Upper lobe of right lung (tissue), 1 donor: ENCODE results near the gene RNF223. TPM values are rescaled to one million over a fixed set of nuclear protein-coding genes. Genes with fewer than 3 reads are reported as not detected.

Experiments used
- ATAC-seq: fragments of 200-7000 bp; cut with Tn5 transposase; one replicate; pipeline ENCODE4 v1.9.1; 2020; ENCODE audit warnings: mild to moderate bottlenecking, moderate library complexity
- DNase-seq: peaks from one replicate; pipeline ENCODE4 v3.0.0-alpha.2; 2020
- H3K27ac ChIP-seq: fragments of 200-600 bp; one replicate; pipeline ENCODE4 v1.8.0; 2022
- H3K27me3 ChIP-seq: fragments of 200-600 bp; one replicate; pipeline ENCODE4 v1.8.0; 2022; ENCODE audit warnings: mild to moderate bottlenecking
- H3K36me3 ChIP-seq: fragments of 200-600 bp; one replicate; pipeline ENCODE4 v1.8.0; 2022
- H3K4me1 ChIP-seq: fragments of 200-600 bp; one replicate; pipeline ENCODE4 v1.8.0; 2022
- H3K4me3 ChIP-seq: fragments of 200-600 bp; one replicate; pipeline ENCODE4 v1.8.0; 2022; ENCODE audit warnings: mild to moderate bottlenecking
- H3K9me3 ChIP-seq: fragments of 200-600 bp; one replicate; pipeline ENCODE4 v1.8.0; 2022
- intact Hi-C: fragments of 100-400 bp; cut with DNase I; formaldehyde crosslinking; loops from one replicate; pipeline ENCODE4 v1.11.0; 2022
- total RNA-seq: library from RNA; stranded (reverse); fragmentation: NEBNext Ultra II Directional; extraction: Animal tissue kit (Norgen Biotek cat#: 25700); gene quantifications from one replicate; pipeline ENCODE4 v1.2.1, GENCODE V29; 2021
- TF ChIP-seq, protein P1 (sequence below): fragments of 200-600 bp; IDR thresholded peaks from one replicate; pipeline ENCODE4 v1.8.0; 2022; ENCODE audit warnings: antibody characterized with exemption
- donor health status: DM: no; HTN: yes; CAD: no; lungs with severe emphysema.

RNF223 gene
- total RNA-seq, 1 donor from 2014 or later, result 0.55 TPM

GRCh38 chr1:1055841-1056736, 18.0 kb downstream of the RNF223 start:
- H3K27ac ChIP-seq, result no peak overlapping the region
- no peak for ATAC-seq
- no peak overlapping the region for H3K4me3 ChIP-seq
- peaks cover 17% of the 10 kb centered on the region for H3K4me1 ChIP-seq
- TF ChIP-seq, protein P1, sequence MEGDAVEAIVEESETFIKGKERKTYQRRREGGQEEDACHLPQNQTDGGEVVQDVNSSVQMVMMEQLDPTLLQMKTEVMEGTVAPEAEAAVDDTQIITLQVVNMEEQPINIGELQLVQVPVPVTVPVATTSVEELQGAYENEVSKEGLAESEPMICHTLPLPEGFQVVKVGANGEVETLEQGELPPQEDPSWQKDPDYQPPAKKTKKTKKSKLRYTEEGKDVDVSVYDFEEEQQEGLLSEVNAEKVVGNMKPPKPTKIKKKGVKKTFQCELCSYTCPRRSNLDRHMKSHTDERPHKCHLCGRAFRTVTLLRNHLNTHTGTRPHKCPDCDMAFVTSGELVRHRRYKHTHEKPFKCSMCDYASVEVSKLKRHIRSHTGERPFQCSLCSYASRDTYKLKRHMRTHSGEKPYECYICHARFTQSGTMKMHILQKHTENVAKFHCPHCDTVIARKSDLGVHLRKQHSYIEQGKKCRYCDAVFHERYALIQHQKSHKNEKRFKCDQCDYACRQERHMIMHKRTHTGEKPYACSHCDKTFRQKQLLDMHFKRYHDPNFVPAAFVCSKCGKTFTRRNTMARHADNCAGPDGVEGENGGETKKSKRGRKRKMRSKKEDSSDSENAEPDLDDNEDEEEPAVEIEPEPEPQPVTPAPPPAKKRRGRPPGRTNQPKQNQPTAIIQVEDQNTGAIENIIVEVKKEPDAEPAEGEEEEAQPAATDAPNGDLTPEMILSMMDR, result no peak
- DNase-seq, result no peak
- intact Hi-C loops, result no loop called here
- H3K27me3 ChIP-seq, result peaks cover 30% of the 10 kb centered on the region
- H3K9me3 ChIP-seq, result no peaks in the 10 kb centered on the region
- peaks cover 4% of the 10 kb centered on the region for H3K36me3 ChIP-seq

GRCh38 chr1:1054971-1055370, 19.1 kb downstream of the RNF223 start:
- peaks cover 14% of the 10 kb centered on the region for H3K4me1 ChIP-seq
- TF ChIP-seq, protein P1, result no peak
- DNase-seq (no peak), ATAC-seq (no peak)
- no peaks in the 10 kb centered on the region for H3K9me3 ChIP-seq
- intact Hi-C loops, result no loop called here
- peaks cover 19% of the 10 kb centered on the region for H3K27me3 ChIP-seq
- H3K4me3 ChIP-seq, result no peak overlapping the region
- peaks cover 4% of the 10 kb centered on the region for H3K36me3 ChIP-seq
- no peak overlapping the region for H3K27ac ChIP-seq

- intact Hi-C loops, result no loop called here
- TF ChIP-seq, protein P1, result no peak
- DNase-seq (no peak), ATAC-seq (no peak)
- Histone ChIP-seq H3K27me3 (peaks cover 15% of the 10 kb centered on the region), H3K36me3 (peaks cover 4% of the 10 kb centered on the region), H3K4me3 (no peak overlapping the region), H3K9me3 (no peaks in the 10 kb centered on the region), H3K4me1 (peaks cover 8% of the 10 kb centered on the region), H3K27ac (no peak overlapping the region)
These were observed 19.9 kb downstream of the RNF223 start for GRCh38 chr1:1054099-1054700.

- DNase-seq, result no peak
- Histone ChIP-seq H3K9me3 (no peaks in the 10 kb centered on the region), H3K27me3 (peaks cover 10% of the 10 kb centered on the region), H3K4me1 (peaks cover 2% of the 10 kb centered on the region), H3K27ac (no peak overlapping the region), H3K4me3 (no peak overlapping the region), H3K36me3 (peaks cover 4% of the 10 kb centered on the region)
- TF ChIP-seq, protein P1, result no peak
- intact Hi-C loops, result no loop called here
- no peak for ATAC-seq
These were observed 20.4 kb downstream of the RNF223 start for GRCh38 chr1:1053682-1054081.

DNA sequence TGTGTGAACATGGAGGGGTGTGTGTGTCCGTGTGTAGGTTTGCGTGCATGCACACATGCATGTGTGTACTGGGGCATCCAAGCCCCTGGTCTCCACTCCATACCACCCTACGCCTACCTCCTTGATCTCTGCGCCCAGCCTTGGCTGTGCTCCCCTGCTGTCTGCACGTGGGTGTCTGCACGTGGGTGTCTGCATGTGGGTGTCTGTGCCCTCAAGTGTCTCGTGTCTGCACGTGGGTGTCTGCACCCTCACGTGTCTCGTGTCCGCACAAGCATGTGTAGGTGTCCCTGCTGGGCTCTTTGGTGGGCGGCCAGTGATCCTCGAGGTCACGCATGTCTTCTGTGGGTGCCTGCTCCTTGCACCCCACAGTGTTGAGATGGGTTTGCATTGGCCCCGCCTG, 21.1 kb downstream of the RNF223 start:
- no peaks in the 10 kb centered on the region for H3K9me3 ChIP-seq
- no peak overlapping the region for H3K27ac ChIP-seq
- peaks cover 3% of the 10 kb centered on the region for H3K27me3 ChIP-seq
- no peak for DNase-seq
- intact Hi-C loops, result no loop called here
- H3K4me1 ChIP-seq, result no peaks in the 10 kb centered on the region
- H3K4me3 ChIP-seq, result no peak overlapping the region
- peaks cover 4% of the 10 kb centered on the region for H3K36me3 ChIP-seq
- TF ChIP-seq, protein P1, result no peak
- ATAC-seq, result no peak
